WTC11 (cell line): ENCODE results near the gene CA11. TPM values are rescaled to one million over a fixed set of nuclear protein-coding genes. Genes with fewer than 3 reads are reported as not detected.

ENCODE experiments used
- ATAC-seq: fragments of 200-7000 bp; cut with Tn5 transposase; 2 replicates; pipeline ENCODE4 v1.10.0; 2021; ENCODE audit warnings: mild to moderate bottlenecking, moderate library complexity
- CTCF ChIA-PET: fragments of 300-600 bp; sonication (Branson Sonifier 250); formaldehyde crosslinking; loops from one replicate; lab custom pipeline; 2021; ENCODE audit warnings: antibody characterized with exemption; lab: Charles Lee
- POLR2A ChIA-PET: fragments of 350-600 bp; sonication (Branson Sonifier 250); formaldehyde crosslinking; loops from one replicate; lab custom pipeline; 2021; ENCODE audit warnings: antibody characterized with exemption; lab: Charles Lee
- DNase-seq: peaks from one replicate; pipeline ENCODE4 v3.0.0; 2021; ENCODE audit warnings: low spot score
- H3K27ac Mint-ChIP-seq: 2 replicates; pipeline ENCODE4 v1.8.0; 2021; ENCODE audit warnings: mixed read lengths
- H3K27me3 Mint-ChIP-seq: 2 replicates; pipeline ENCODE4 v1.8.0; 2021; ENCODE audit warnings: low read depth, mild to moderate bottlenecking, moderate library complexity, mixed read lengths
- H3K36me3 Mint-ChIP-seq: 2 replicates; pipeline ENCODE4 v1.8.0; 2021; ENCODE audit warnings: mixed read lengths
- H3K4me1 Mint-ChIP-seq: 2 replicates; pipeline ENCODE4 v1.8.0; 2022; ENCODE audit warnings: mixed read lengths
- H3K4me3 Mint-ChIP-seq: 2 replicates; pipeline ENCODE4 v1.8.0; 2021; ENCODE audit warnings: mild to moderate bottlenecking, moderate library complexity, mixed read lengths
- H3K9me3 Mint-ChIP-seq: 2 replicates; pipeline ENCODE4 v1.8.0; 2021; ENCODE audit warnings: mixed read lengths
- CREB1 ChIP-seq: sonication (generic); formaldehyde crosslinking; IDR thresholded peaks from 2 replicates; pipeline ENCODE4 v1.8.0; 2023; ENCODE audit warnings: mild to moderate bottlenecking, missing genetic modification reagents
- FOXJ3 ChIP-seq: sonication (generic); formaldehyde crosslinking; IDR thresholded peaks from 2 replicates; pipeline ENCODE4 v1.9.0; 2021; ENCODE audit warnings: missing genetic modification reagents, mild to moderate bottlenecking, borderline replicate concordance
- FOXP1 ChIP-seq: sonication (generic); formaldehyde crosslinking; IDR thresholded peaks from 2 replicates; pipeline ENCODE4 v1.8.0; 2022; ENCODE audit warnings: missing genetic modification reagents, mild to moderate bottlenecking, moderate library complexity, borderline replicate concordance
- NFYB ChIP-seq: sonication (generic); formaldehyde crosslinking; conservative IDR thresholded peaks from 2 replicates; pipeline ENCODE4 v1.8.0; 2022; ENCODE audit warnings: low read depth, missing genetic modification reagents
- ZNF232 ChIP-seq: sonication (generic); formaldehyde crosslinking; IDR thresholded peaks from 2 replicates; pipeline ENCODE4 v1.8.0; 2022; ENCODE audit warnings: mild to moderate bottlenecking, missing genetic modification reagents
- ZNF263 ChIP-seq: sonication (generic); formaldehyde crosslinking; IDR thresholded peaks from 2 replicates; pipeline ENCODE4 v1.8.1; 2022; ENCODE audit warnings: low read depth, mild to moderate bottlenecking, moderate library complexity, missing genetic modification reagents
- ZNF396 ChIP-seq: fragments of 250-450 bp; sonication (Bioruptor Pico); IDR thresholded peaks from 2 replicates; pipeline ENCODE4 v1.8.0; 2021; ENCODE audit warnings: mild to moderate bottlenecking, moderate library complexity, borderline replicate concordance
- ZNF671 ChIP-seq: fragments of 250-450 bp; sonication (Bioruptor Pico); IDR thresholded peaks from 2 replicates; pipeline ENCODE4 v1.8.0; 2021; ENCODE audit warnings: mild to moderate bottlenecking
- total RNA-seq: library from RNA; stranded (reverse); gene quantifications from 3 replicates; pipeline ENCODE4 v1.2.3, GENCODE V29; 2021
- TF ChIP-seq, protein P1 (sequence below): fragments of 200-600 bp; IDR thresholded peaks from 2 replicates; pipeline ENCODE4 v1.8.0; 2022; ENCODE audit warnings: antibody characterized with exemption
- TF ChIP-seq, protein P2 (sequence below): fragments of 250-450 bp; sonication (Bioruptor Pico); conservative IDR thresholded peaks from 2 replicates; pipeline ENCODE4 v1.9.0; 2021; ENCODE audit warnings: mild to moderate bottlenecking
- TF ChIP-seq, protein P3 (sequence below): sonication (generic); formaldehyde crosslinking; IDR thresholded peaks from 2 replicates; pipeline ENCODE4 v1.8.1; 2022; ENCODE audit warnings: low read depth, missing genetic modification reagents, borderline replicate concordance
- TF ChIP-seq, protein P4 (sequence below): fragments of 250-450 bp; sonication (Bioruptor Pico); IDR thresholded peaks from 2 replicates; pipeline ENCODE4 v1.9.0; 2021; ENCODE audit warnings: mild to moderate bottlenecking
- TF ChIP-seq, protein P5 (sequence below): fragments of 250-450 bp; sonication (Bioruptor Pico); IDR thresholded peaks from 2 replicates; pipeline ENCODE4 v1.8.0; 2021; ENCODE audit warnings: mild to moderate bottlenecking
- TF ChIP-seq, protein P6 (sequence below): sonication (generic); formaldehyde crosslinking; IDR thresholded peaks from 2 replicates; pipeline ENCODE4 v1.8.1; 2022; ENCODE audit warnings: missing genetic modification reagents, borderline replicate concordance
- TF ChIP-seq, protein P7 (sequence below): fragments of 250-450 bp; sonication (Bioruptor Pico); IDR thresholded peaks from 2 replicates; pipeline ENCODE4 v2.1.2; 2022; ENCODE audit warnings: mild to moderate bottlenecking, moderate library complexity
- TF ChIP-seq, protein P8 (sequence below): sonication (generic); formaldehyde crosslinking; IDR thresholded peaks from 2 replicates; pipeline ENCODE4 v1.8.1; 2022; ENCODE audit warnings: mild to moderate bottlenecking, moderate library complexity, missing genetic modification reagents

CA11 gene
- total RNA-seq, 1 experiment from 2014 or later: 41.4 TPM

DNA sequence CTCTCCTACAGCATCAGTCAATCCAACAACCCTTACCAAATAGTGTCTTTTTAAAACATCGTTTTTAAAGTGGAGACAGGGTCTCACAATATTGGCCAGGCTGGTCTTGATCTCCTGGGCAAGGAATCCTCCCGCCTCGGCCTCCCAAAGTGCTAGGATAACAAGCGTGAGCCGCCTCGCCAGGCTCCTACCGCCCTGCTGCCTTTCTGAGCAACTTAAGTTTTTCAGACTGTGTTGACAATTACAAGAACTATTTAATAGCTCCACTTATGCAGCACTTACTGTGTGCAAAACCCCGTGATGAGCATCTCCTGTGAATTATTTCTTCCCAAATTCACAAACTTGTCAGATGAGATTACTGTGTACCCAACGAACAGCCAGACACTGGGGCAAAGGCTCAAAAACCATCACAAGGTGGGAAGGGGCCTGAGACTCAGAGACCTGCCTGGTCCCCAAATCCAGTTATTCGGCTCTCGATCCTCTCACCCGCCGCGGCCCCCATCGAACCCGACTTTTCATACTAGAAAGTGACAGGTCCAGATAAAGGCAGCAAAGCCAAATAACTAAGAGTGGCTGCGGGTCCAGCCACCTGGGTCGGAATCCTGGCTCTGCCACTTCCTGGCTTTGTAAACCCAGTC is 27.6 kb downstream of the CA11 start (continued):
- TF ChIP-seq, protein P1, sequence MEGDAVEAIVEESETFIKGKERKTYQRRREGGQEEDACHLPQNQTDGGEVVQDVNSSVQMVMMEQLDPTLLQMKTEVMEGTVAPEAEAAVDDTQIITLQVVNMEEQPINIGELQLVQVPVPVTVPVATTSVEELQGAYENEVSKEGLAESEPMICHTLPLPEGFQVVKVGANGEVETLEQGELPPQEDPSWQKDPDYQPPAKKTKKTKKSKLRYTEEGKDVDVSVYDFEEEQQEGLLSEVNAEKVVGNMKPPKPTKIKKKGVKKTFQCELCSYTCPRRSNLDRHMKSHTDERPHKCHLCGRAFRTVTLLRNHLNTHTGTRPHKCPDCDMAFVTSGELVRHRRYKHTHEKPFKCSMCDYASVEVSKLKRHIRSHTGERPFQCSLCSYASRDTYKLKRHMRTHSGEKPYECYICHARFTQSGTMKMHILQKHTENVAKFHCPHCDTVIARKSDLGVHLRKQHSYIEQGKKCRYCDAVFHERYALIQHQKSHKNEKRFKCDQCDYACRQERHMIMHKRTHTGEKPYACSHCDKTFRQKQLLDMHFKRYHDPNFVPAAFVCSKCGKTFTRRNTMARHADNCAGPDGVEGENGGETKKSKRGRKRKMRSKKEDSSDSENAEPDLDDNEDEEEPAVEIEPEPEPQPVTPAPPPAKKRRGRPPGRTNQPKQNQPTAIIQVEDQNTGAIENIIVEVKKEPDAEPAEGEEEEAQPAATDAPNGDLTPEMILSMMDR: no peak
- TF ChIP-seq FOXJ3 (CRISPR knock-in tag) (no peak), NFYB (CRISPR knock-in tag) (no peak), ZNF232 (CRISPR knock-in tag) (no peak), CREB1 (CRISPR knock-in tag) (no peak)
- TF ChIP-seq, protein P2, sequence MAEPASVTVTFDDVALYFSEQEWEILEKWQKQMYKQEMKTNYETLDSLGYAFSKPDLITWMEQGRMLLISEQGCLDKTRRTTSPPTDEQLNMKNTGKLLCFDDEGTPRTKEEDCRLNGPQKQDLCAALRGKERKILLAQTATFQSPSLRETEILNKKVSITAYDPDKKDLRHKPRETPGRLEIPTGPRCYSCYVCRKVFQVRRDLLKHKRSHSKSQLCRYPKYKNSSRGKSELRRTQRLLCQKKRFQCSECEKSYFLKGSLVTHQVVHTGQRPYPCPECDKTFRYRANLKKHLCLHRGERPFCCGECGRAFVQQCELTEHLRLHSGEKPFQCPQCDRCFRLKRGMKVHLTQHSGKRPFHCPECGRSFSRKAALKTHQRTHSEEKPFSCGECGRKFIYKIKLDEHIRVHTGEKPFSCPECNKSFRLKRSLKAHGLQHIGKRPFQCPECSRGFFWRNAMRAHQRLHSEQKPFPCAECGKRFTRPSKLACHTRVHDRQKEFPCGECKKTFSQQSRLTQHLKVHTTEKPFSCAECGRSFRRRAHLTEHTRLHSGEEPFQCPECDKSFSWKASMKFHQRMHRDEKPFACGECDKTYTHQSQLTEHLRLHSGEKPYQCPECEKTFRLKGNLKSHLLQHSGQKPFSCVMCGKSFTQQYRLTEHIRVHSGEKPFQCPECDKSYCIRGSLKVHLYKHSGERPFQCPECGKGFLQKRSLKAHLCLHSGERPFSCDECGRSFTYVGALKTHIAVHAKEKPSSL (CRISPR knock-in tag): 0 out of 2 replicates have a peak, but pooled peaks have one; percentile 57
- TF ChIP-seq, protein P3, sequence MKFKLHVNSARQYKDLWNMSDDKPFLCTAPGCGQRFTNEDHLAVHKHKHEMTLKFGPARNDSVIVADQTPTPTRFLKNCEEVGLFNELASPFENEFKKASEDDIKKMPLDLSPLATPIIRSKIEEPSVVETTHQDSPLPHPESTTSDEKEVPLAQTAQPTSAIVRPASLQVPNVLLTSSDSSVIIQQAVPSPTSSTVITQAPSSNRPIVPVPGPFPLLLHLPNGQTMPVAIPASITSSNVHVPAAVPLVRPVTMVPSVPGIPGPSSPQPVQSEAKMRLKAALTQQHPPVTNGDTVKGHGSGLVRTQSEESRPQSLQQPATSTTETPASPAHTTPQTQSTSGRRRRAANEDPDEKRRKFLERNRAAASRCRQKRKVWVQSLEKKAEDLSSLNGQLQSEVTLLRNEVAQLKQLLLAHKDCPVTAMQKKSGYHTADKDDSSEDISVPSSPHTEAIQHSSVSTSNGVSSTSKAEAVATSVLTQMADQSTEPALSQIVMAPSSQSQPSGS (CRISPR knock-in tag): no peak
- TF ChIP-seq, protein P4, sequence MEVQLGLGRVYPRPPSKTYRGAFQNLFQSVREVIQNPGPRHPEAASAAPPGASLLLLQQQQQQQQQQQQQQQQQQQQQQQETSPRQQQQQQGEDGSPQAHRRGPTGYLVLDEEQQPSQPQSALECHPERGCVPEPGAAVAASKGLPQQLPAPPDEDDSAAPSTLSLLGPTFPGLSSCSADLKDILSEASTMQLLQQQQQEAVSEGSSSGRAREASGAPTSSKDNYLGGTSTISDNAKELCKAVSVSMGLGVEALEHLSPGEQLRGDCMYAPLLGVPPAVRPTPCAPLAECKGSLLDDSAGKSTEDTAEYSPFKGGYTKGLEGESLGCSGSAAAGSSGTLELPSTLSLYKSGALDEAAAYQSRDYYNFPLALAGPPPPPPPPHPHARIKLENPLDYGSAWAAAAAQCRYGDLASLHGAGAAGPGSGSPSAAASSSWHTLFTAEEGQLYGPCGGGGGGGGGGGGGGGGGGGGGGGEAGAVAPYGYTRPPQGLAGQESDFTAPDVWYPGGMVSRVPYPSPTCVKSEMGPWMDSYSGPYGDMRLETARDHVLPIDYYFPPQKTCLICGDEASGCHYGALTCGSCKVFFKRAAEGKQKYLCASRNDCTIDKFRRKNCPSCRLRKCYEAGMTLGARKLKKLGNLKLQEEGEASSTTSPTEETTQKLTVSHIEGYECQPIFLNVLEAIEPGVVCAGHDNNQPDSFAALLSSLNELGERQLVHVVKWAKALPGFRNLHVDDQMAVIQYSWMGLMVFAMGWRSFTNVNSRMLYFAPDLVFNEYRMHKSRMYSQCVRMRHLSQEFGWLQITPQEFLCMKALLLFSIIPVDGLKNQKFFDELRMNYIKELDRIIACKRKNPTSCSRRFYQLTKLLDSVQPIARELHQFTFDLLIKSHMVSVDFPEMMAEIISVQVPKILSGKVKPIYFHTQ (CRISPR knock-in tag): no peak
- TF ChIP-seq, all 79 proteins: peak for 7

DNA sequence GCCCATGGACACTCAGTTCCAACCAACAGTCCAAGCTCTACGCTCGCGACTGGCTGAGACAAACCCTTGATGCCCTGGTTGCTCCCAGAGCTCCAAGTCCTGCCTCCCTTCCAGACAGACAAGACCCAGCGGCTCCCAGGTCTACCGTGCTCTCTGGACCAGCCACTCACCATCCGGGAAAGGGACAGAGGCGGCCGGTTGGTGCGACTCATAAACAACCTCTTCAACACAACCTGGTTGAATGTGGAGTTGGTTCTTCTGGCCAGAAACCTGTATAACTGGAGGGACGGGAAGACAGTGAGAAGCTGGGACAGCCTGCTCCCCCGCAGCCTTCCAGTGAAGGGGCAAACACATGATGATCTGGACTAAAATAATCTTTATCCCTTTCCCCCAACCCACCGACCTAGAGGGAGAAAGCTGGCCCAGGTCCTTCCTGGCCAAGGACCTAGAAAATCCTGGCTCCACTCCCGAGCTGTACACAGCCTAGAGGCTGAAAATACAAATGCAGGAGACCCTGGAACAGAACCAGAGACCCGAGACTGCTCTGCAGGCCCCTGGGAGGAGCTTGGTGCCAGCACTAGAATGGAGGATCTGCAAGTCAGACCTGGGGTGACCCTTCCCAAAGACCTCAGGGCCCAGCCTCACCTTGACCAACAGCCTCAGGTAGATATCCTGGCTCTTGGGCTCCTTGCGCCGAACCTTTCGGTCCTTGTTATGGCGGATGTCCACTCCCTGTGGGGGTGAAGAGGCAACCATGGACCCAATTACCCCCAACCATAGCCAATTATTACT is 28.6 kb downstream of the CA11 start:
- H3K4me1 Mint-ChIP-seq: peaks cover 59% of the 10 kb centered on the region
- POLR2A ChIA-PET: interaction anchor here (1.1 to 2.8 kb wide), 2 partner anchors 10 to 13 kb away, joined by 3 to 23 read pairs; no protein-coding TSS in a partner anchor
- CTCF ChIA-PET: interaction anchor here (1.0 to 1.3 kb wide), 2 partner anchors 8 to 13 kb away, joined by 3 to 10 read pairs; no protein-coding TSS in a partner anchor
- H3K4me3 Mint-ChIP-seq: peak overlapping the region; percentile 99
- H3K27ac Mint-ChIP-seq: peak overlapping the region; percentile 100
- no peak for DNase-seq
- H3K36me3 Mint-ChIP-seq: peaks cover 42% of the 10 kb centered on the region
- no peaks in the 10 kb centered on the region for H3K9me3 Mint-ChIP-seq
- ATAC-seq: no peak
- no peaks in the 10 kb centered on the region; the same call in 1 of the 2 replicates for H3K27me3 Mint-ChIP-seq
- TF ChIP-seq ZNF671 (CRISPR knock-in tag): no peak
- TF ChIP-seq, protein P5, sequence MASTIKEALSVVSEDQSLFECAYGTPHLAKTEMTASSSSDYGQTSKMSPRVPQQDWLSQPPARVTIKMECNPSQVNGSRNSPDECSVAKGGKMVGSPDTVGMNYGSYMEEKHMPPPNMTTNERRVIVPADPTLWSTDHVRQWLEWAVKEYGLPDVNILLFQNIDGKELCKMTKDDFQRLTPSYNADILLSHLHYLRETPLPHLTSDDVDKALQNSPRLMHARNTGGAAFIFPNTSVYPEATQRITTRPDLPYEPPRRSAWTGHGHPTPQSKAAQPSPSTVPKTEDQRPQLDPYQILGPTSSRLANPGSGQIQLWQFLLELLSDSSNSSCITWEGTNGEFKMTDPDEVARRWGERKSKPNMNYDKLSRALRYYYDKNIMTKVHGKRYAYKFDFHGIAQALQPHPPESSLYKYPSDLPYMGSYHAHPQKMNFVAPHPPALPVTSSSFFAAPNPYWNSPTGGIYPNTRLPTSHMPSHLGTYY: no peak
- TF ChIP-seq ZNF263: no peak
- TF ChIP-seq, protein P6, sequence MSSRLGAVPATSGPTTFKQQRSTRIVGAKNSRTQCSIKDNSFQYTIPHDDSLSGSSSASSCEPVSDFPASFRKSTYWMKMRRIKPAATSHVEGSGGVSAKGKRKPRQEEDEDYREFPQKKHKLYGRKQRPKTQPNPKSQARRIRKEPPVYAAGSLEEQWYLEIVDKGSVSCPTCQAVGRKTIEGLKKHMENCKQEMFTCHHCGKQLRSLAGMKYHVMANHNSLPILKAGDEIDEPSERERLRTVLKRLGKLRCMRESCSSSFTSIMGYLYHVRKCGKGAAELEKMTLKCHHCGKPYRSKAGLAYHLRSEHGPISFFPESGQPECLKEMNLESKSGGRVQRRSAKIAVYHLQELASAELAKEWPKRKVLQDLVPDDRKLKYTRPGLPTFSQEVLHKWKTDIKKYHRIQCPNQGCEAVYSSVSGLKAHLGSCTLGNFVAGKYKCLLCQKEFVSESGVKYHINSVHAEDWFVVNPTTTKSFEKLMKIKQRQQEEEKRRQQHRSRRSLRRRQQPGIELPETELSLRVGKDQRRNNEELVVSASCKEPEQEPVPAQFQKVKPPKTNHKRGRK (CRISPR knock-in tag): no peak
- TF ChIP-seq, protein P2 (CRISPR knock-in tag): no peak
- TF ChIP-seq ZNF396 (CRISPR knock-in tag): no peak
- TF ChIP-seq, protein P7, sequence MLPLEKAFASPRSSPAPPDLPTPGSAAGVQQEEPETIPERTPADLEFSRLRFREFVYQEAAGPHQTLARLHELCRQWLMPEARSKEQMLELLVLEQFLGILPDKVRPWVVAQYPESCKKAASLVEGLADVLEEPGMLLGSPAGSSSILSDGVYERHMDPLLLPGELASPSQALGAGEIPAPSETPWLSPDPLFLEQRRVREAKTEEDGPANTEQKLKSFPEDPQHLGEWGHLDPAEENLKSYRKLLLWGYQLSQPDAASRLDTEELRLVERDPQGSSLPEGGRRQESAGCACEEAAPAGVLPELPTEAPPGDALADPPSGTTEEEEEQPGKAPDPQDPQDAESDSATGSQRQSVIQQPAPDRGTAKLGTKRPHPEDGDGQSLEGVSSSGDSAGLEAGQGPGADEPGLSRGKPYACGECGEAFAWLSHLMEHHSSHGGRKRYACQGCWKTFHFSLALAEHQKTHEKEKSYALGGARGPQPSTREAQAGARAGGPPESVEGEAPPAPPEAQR (CRISPR knock-in tag): no peak
- no peak for TF ChIP-seq FOXP1 (CRISPR knock-in tag)
- TF ChIP-seq, protein P8, sequence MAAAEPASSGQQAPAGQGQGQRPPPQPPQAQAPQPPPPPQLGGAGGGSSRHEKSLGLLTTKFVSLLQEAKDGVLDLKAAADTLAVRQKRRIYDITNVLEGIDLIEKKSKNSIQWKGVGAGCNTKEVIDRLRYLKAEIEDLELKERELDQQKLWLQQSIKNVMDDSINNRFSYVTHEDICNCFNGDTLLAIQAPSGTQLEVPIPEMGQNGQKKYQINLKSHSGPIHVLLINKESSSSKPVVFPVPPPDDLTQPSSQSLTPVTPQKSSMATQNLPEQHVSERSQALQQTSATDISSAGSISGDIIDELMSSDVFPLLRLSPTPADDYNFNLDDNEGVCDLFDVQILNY (CRISPR knock-in tag): no peak
